Smooth muscle cell (in vitro differentiated cells): ENCODE measurements around the gene ALDH18A1. TPM values are rescaled to one million over a fixed set of nuclear protein-coding genes. Genes with fewer than 3 reads are reported as not detected.

Source experiments
- DNase-seq: peaks from one replicate; lab custom pipeline; 2025; ENCODE audit not compliant: unreplicated experiment; lab: John Stamatoyannopoulos, UW
- H2AFZ ChIP-seq: fragments of 200-600 bp; sonication (generic); 2 replicates; pipeline ENCODE4 v1.6.0; 2016; ENCODE audit warnings: antibody characterized with exemption, low read depth, mild to moderate bottlenecking
- H3F3A ChIP-seq: fragments of 200-600 bp; sonication (generic); 2 replicates; pipeline ENCODE4 v1.6.0; 2017; ENCODE audit warnings: antibody characterized with exemption, low read depth
- H3K27ac ChIP-seq: fragments of 200-600 bp; sonication (generic); 2 replicates; pipeline ENCODE4 v1.5.1; 2016; ENCODE audit warnings: low read depth, mild to moderate bottlenecking
- H3K27me3 ChIP-seq: fragments of 200-600 bp; sonication (generic); 2 replicates; pipeline ENCODE4 v1.6.1; 2016; ENCODE audit warnings: low read depth, mild to moderate bottlenecking
- H3K36me3 ChIP-seq: fragments of 200-600 bp; sonication (generic); 2 replicates; pipeline ENCODE4 v1.5.1; 2016; ENCODE audit warnings: low read depth
- H3K4me1 ChIP-seq: fragments of 200-600 bp; sonication (generic); 2 replicates; pipeline ENCODE4 v1.5.1; 2016; ENCODE audit warnings: low read depth
- H3K4me2 ChIP-seq: fragments of 200-600 bp; sonication (generic); 2 replicates; pipeline ENCODE4 v1.6.0; 2016; ENCODE audit warnings: mild to moderate bottlenecking
- H3K4me3 ChIP-seq: fragments of 200-600 bp; sonication (generic); 2 replicates; pipeline ENCODE4 v1.5.1; 2016; ENCODE audit warnings: mild to moderate bottlenecking
- H3K79me2 ChIP-seq: fragments of 200-600 bp; sonication (generic); 2 replicates; pipeline ENCODE4 v1.6.0; 2016; ENCODE audit warnings: low read depth, mild to moderate bottlenecking
- H3K9ac ChIP-seq: fragments of 200-600 bp; sonication (generic); 2 replicates; pipeline ENCODE4 v1.6.0; 2016; ENCODE audit warnings: low read depth
- H3K9me3 ChIP-seq: fragments of 200-600 bp; sonication (generic); replicated peaks from 2 replicates; pipeline ENCODE4 v1.5.1; 2016; ENCODE audit warnings: low read depth
- H4K20me1 ChIP-seq: fragments of 200-600 bp; sonication (generic); 2 replicates; pipeline ENCODE4 v1.6.0; 2016; ENCODE audit warnings: low read depth
- WGBS: methylation state at CpG from one replicate; pipeline ENCODE4 v1.1.7; 2016; ENCODE audit warnings: low lambda C conversion rate; 5-methylcytosine and 5-hydroxymethylcytosine counted together
- polyA plus RNA-seq: library from polyadenylated mRNA; unstranded; fragments of >200 nt; fragmentation: Nextera tagmentation; extraction: Ambion mirVana; gene quantifications from 2 replicates; pipeline ENCODE4 v1.2.1, GENCODE V29; 2016
- total RNA-seq: library from RNA; depleted of rRNA; stranded (reverse); fragments of >200 nt; gene quantifications from 2 replicates; pipeline ENCODE4 v1.2.3, GENCODE V29; 2014
- TF ChIP-seq, protein P1 (sequence below): fragments of 200-600 bp; sonication (generic); IDR thresholded peaks from 2 replicates; pipeline ENCODE4 v1.5.1; 2017; ENCODE audit warnings: borderline replicate concordance, mild to moderate bottlenecking, antibody characterized with exemption; ENCODE audit not compliant: insufficient read depth, poor library complexity, severe bottlenecking

The ALDH18A1 gene
- total and polyA plus RNA-seq, 2 experiments from 2014 or later = 98.2 to 124 TPM

DNA sequence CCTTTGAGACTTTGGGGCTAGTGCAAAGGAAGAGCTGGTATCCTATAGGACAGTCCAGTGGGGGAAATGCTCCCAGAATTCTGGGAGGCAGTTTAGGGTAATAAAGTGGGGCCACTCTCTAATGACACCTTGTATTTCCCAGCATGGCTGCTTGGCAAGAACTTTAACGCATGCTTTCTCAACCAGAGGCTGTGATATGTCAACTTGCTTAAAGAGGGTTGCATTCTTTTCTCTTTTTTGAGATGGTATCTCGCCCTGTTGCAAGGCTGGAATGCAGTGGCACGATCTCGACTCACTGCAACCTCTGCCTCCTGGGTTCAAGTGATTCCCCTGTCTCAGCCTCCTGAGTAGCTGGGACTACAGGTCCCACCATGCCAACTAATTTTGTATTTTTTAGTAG lies 38.4 kb downstream of the ALDH18A1 start:
- Histone ChIP-seq H4K20me1 (peaks cover 30% of the 10 kb centered on the region), H3K36me3 (peaks cover 52% of the 10 kb centered on the region), H3K79me2 (no peaks in the 10 kb centered on the region), H3K4me1 (no peaks in the 10 kb centered on the region), H3F3A (no peaks in the 10 kb centered on the region), H3K4me3 (no peak overlapping the region), H3K27ac (no peak overlapping the region), H3K9me3 (no peaks in the 10 kb centered on the region), H3K27me3 (no peaks in the 10 kb centered on the region), H3K4me2 (no peak overlapping the region), H2AFZ (no peak overlapping the region), H3K9ac (no peak overlapping the region)
- TF ChIP-seq, protein P1, sequence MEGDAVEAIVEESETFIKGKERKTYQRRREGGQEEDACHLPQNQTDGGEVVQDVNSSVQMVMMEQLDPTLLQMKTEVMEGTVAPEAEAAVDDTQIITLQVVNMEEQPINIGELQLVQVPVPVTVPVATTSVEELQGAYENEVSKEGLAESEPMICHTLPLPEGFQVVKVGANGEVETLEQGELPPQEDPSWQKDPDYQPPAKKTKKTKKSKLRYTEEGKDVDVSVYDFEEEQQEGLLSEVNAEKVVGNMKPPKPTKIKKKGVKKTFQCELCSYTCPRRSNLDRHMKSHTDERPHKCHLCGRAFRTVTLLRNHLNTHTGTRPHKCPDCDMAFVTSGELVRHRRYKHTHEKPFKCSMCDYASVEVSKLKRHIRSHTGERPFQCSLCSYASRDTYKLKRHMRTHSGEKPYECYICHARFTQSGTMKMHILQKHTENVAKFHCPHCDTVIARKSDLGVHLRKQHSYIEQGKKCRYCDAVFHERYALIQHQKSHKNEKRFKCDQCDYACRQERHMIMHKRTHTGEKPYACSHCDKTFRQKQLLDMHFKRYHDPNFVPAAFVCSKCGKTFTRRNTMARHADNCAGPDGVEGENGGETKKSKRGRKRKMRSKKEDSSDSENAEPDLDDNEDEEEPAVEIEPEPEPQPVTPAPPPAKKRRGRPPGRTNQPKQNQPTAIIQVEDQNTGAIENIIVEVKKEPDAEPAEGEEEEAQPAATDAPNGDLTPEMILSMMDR = no peak
- DNase-seq = no peak
- WGBS = 76% methylated on average over 4 of the region's 4 CpGs

GRCh38 chr10:95616446-95616845 lies 40.1 kb downstream of the ALDH18A1 start:
- H3F3A ChIP-seq = no peaks in the 10 kb centered on the region
- WGBS = 97% methylated on average over 4 of the region's 4 CpGs

GRCh38 chr10:95613330-95613729 lies 43.2 kb downstream of the ALDH18A1 start:
- Histone ChIP-seq H3K4me1 (no peaks in the 10 kb centered on the region), H4K20me1 (peaks cover 33% of the 10 kb centered on the region)
- TF ChIP-seq, protein P1 = no peak

More at GRCh38 chr10:95616446-95616845, 40.1 kb downstream of the ALDH18A1 start:
- H3K4me1 ChIP-seq = no peaks in the 10 kb centered on the region
- H3K4me3 ChIP-seq = no peak overlapping the region
- no peak overlapping the region for H3K4me2 ChIP-seq
- H3K27me3 ChIP-seq = no peaks in the 10 kb centered on the region
- no peak overlapping the region for H3K9ac ChIP-seq
- H4K20me1 ChIP-seq = peaks cover 41% of the 10 kb centered on the region
- H3K9me3 ChIP-seq = no peaks in the 10 kb centered on the region
- H3K27ac ChIP-seq = no peak overlapping the region
- TF ChIP-seq, protein P1 = no peak
- H3K36me3 ChIP-seq = peaks cover 54% of the 10 kb centered on the region
- H2AFZ ChIP-seq = no peak overlapping the region
- no peaks in the 10 kb centered on the region for H3K79me2 ChIP-seq
- DNase-seq = no peak

DNA sequence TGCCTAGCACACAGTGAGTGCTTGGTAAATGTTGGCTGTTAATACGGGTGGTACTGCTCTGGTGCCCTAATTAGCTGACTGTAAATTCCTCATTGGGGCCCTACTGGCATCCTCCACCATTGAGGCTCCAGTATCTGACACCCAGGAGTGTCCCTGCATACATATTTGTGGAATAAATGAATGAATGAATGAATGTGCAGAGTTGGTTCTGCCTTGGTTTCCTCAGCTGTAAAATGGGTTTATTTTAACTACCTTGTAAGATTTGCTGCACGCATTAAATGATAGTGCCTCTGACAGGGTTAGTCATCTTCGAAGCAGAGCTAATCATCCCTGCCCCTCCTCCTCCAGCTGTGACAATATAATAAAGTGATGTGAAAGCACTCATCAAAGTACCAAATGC lies 45.8 kb downstream of the ALDH18A1 start:
- Histone ChIP-seq H3K4me3 (no peak overlapping the region), H3K4me2 (no peak overlapping the region), H3K27ac (no peak overlapping the region), H3K27me3 (no peaks in the 10 kb centered on the region), H3K4me1 (no peaks in the 10 kb centered on the region), H3K9ac (no peak overlapping the region), H3K36me3 (peaks cover 56% of the 10 kb centered on the region), H3F3A (peaks cover 18% of the 10 kb centered on the region), H4K20me1 (peaks cover 11% of the 10 kb centered on the region), H2AFZ (no peak overlapping the region), H3K9me3 (no peaks in the 10 kb centered on the region), H3K79me2 (no peaks in the 10 kb centered on the region)
- DNase-seq = no peak
- 93% methylated on average over 3 of the region's 3 CpGs for WGBS
- TF ChIP-seq, protein P1 = no peak

More at GRCh38 chr10:95613330-95613729, 43.2 kb downstream of the ALDH18A1 start:
- H3K9ac ChIP-seq = no peak overlapping the region
- no peak for DNase-seq
- no peaks in the 10 kb centered on the region for H3K27me3 ChIP-seq
- H3K79me2 ChIP-seq = no peaks in the 10 kb centered on the region
- WGBS = 87% methylated on average over 2 of the region's 2 CpGs
- no peak overlapping the region for H3K4me2 ChIP-seq
- no peaks in the 10 kb centered on the region for H3K9me3 ChIP-seq
- peaks cover 51% of the 10 kb centered on the region for H3K36me3 ChIP-seq
- no peak overlapping the region for H3K4me3 ChIP-seq
- no peak overlapping the region for H3K27ac ChIP-seq
- H2AFZ ChIP-seq = no peak overlapping the region
- H3F3A ChIP-seq = peaks cover 2% of the 10 kb centered on the region
